Psoas muscle (tissue), 8 donors: ENCODE measurements around the gene MAPKBP1. TPM values are rescaled to one million over a fixed set of nuclear protein-coding genes. Genes with fewer than 3 reads are reported as not detected.

Source experiments
- ATAC-seq, 4 donors: fragments of 200-7000 bp; cut with Tn5 transposase; one replicate each; pipeline ENCODE4 v1.9.1; 2020; ENCODE audit warnings: moderate library complexity in 3 of 4, mild to moderate bottlenecking in 2 of 4
- DNase-seq, 2 donors: peaks; one replicate each; pipeline ENCODE4 v3.0.0-alpha.2; 2020
- H3K27ac ChIP-seq: fragments of 200-600 bp; one replicate; pipeline ENCODE4 v1.8.0; 2022
- H3K27me3 ChIP-seq, 3 donors: fragments of 200-600 bp in 1 of 3; one replicate each; pipeline versions ENCODE4 v1.6.1 to v1.8.0; 2013 to 2022; ENCODE audit warnings: low read length in 2 of 3, mild to moderate bottlenecking in 2 of 3, moderate library complexity in 1 of 3; ENCODE audit not compliant: insufficient read depth in 3 of 3
- H3K36me3 ChIP-seq, 2 donors: fragments of 200-600 bp in 1 of 2; one replicate each; pipeline versions ENCODE4 v1.6.1 to v1.8.0; 2013 to 2022; ENCODE audit warnings: low read depth in 1 of 2, mild to moderate bottlenecking in 1 of 2, moderate library complexity in 1 of 2; ENCODE audit not compliant: insufficient read depth in 1 of 2
- H3K4me1 ChIP-seq: fragments of 200-600 bp; one replicate; pipeline ENCODE4 v1.8.0; 2022
- H3K4me3 ChIP-seq: fragments of 200-600 bp; one replicate; pipeline ENCODE4 v1.8.0; 2022; ENCODE audit warnings: mild to moderate bottlenecking
- H3K9me3 ChIP-seq: fragments of 200-600 bp; one replicate; pipeline ENCODE4 v1.8.0; 2022
- CTCF ChIP-seq: fragments of 200-600 bp; IDR thresholded peaks from one replicate; pipeline ENCODE4 v1.8.0; 2022; ENCODE audit warnings: antibody characterized with exemption
- WGBS, 3 donors: extraction: QIAGEN DNeasy Blood & Tissue Kit; methylation state at CpG; one replicate each; pipeline versions ENCODE4 v1.1.6 to v1.1.7; 2013; 5-methylcytosine and 5-hydroxymethylcytosine counted together
- intact Hi-C, 2 donors: fragments of 100-400 bp; cut with DNase I; formaldehyde crosslinking; loops; one replicate each; pipeline versions ENCODE4 v1.11.0 to v1.14.2; 2022
- polyA plus RNA-seq, 3 donors: library from polyadenylated mRNA; stranded (reverse); fragments of 200-250 nt; gene quantifications; one replicate each; pipeline ENCODE4 v1.2.3, GENCODE V29; 2013
- total RNA-seq, 4 donors: library from RNA; stranded (reverse); fragmentation: NEBNext Ultra II Directional in 2 of 4; extraction: Animal tissue kit (Norgen Biotek cat#: 25700) in 2 of 4; gene quantifications; one replicate each; pipeline versions ENCODE4 v1.2.1 to v1.2.4, GENCODE V29; 2021 to 2023
- donor health status: healthy with polysubstance abuse.
- donor health status: DM: no; HTN: no; CAD: no; lungs with moderate emphysema.
- donor health status: Bipolar disorder and iron deficiency.
- donor health status: healthy.
- donor health status: DM: yes; HTN: yes; CAD: no.
- donor health status: DM: no; HTN: no; CAD: no.
- donor health status: DM: no; HTN: no; CAD: no.
- donor health status: DM: yes; HTN: yes; CAD: no.

MAPKBP1 gene
- total and polyA plus RNA-seq, 7 donors: 2.4 to 10.3 (median 7.1) TPM

- Histone ChIP-seq H3K27ac (no peak overlapping the region), H3K4me3 (no peak overlapping the region), H3K27me3 (no peaks in the 10 kb centered on the region), H3K36me3 (peaks cover 0 to 81% of the 10 kb centered on the region in 2 donors), H3K4me1 (no peaks in the 10 kb centered on the region), H3K9me3 (no peaks in the 10 kb centered on the region)
- 93 to 97% (median 96%) methylated on average over 2 of the region's 2 CpGs for WGBS, 3 donors
- no peak for DNase-seq
- no peak for ATAC-seq
- TF ChIP-seq CTCF: no peak
- intact Hi-C loops: no loop called here
These were observed 18.1 kb upstream of the MAPKBP1 start for GRCh38 chr15:41756198-41756597.

DNA sequence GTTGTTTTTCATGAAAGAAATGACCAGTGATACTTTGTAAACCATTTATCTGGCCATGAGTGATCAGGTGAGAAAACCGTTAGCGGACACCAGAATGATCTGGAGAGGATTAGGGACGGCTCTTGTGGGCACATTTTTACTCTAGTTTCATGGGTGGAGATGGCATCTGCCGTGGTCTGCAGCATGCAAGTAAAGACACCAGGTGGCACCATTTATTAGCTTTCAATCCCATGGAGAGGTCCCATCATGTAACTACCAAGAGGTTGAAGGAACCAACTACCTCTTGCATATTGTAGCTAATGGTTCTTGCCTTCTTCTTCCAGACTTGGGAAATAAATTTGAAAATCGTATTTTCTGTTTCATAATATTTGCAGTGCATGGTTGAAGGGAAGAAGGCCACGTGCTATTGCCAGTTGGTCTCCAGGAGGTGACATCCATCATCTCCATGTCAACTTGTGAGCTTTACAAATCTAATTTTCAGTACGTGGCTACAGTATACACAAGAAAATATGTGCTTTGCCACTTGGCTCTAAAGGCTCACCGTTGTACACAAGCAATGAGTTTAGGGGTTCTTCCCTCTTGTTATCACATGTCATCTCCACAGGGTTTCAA is 1.5 kb upstream of the MAPKBP1 start:
- peak; percentile 79 for TF ChIP-seq CTCF
- peak; percentile 43 to 71 (median 54) for ATAC-seq
- no peaks in the 10 kb centered on the region for H3K9me3 ChIP-seq
- DNase-seq: no peak
- no peaks in the 10 kb centered on the region for H3K27me3 ChIP-seq
- 37 to 54% (median 40%) methylated on average over 8 of the region's 8 CpGs for WGBS, 3 donors
- H3K36me3 ChIP-seq: peaks cover 0 to 16% of the 10 kb centered on the region in 2 donors
- no peak overlapping the region for H3K27ac ChIP-seq
- peaks cover 35% of the 10 kb centered on the region for H3K4me1 ChIP-seq
- intact Hi-C loops: loop anchor here in 1 of 2 donors (10.0 kb wide), 1 partner anchor 132 kb away; no protein-coding TSS in a partner anchor
- no peak overlapping the region for H3K4me3 ChIP-seq

GRCh38 chr15:41773332-41773728 is 954 bp upstream of the MAPKBP1 start:
- Histone ChIP-seq H3K36me3 (peaks cover 0 to 11% of the 10 kb centered on the region in 2 donors), H3K27ac (peak overlapping the region; percentile 86), H3K27me3 (no peaks in the 10 kb centered on the region), H3K9me3 (no peaks in the 10 kb centered on the region), H3K4me1 (peaks cover 35% of the 10 kb centered on the region), H3K4me3 (peak overlapping the region; percentile 90)
- ATAC-seq (no peak), DNase-seq (no peak)
- 15 to 29% (median 21%) methylated on average over 5 of the region's 5 CpGs for WGBS, 3 donors
- no peak for TF ChIP-seq CTCF
- intact Hi-C loops: loop anchor here in 1 of 2 donors (10.0 kb wide), 1 partner anchor 131 kb away; no protein-coding TSS in a partner anchor

- intact Hi-C loops: loop anchor here (1.0 to 10.0 kb wide), 4 partner anchors 37 to 131 kb away; no protein-coding TSS in a partner anchor
- peaks cover 0 to 7% of the 10 kb centered on the region in 2 donors for H3K36me3 ChIP-seq
- 4 to 6% (median 6%) methylated on average over 7 of the region's 7 CpGs for WGBS, 3 donors
- peak overlapping the region; percentile 86 for H3K27ac ChIP-seq
- H3K27me3 ChIP-seq: no peaks in the 10 kb centered on the region
- H3K9me3 ChIP-seq: no peaks in the 10 kb centered on the region
- DNase-seq (no peak), ATAC-seq (no peak)
- peaks cover 35% of the 10 kb centered on the region for H3K4me1 ChIP-seq
- H3K4me3 ChIP-seq: peak overlapping the region; percentile 90
- no peak for TF ChIP-seq CTCF
These were observed 589 bp upstream of the MAPKBP1 start for GRCh38 chr15:41773729-41774061.
